ENCODE results near the gene OR6P1. TPM values are rescaled to one million over a fixed set of nuclear protein-coding genes. Genes with fewer than 3 reads are reported as not detected.

Gene OR6P1
- total RNA-seq, 1 donor from 2014 or later = not detected

GRCh38 chr1:158572226-158572625, 1.8 kb upstream of the OR6P1 start:
- Mint-ChIP-seq H3K9me3 (ENCODE audit: unreplicated experiment) (no peaks in the 10 kb centered on the region), H3K4me1 (ENCODE audit: unreplicated experiment) (no peaks in the 10 kb centered on the region), H3K27me3 (ENCODE audit: unreplicated experiment) (no peaks in the 10 kb centered on the region), H3K36me3 (ENCODE audit: low read depth, unreplicated experiment) (no peaks in the 10 kb centered on the region), H3K4me3 (ENCODE audit: unreplicated experiment) (no peak overlapping the region), H3K27ac (ENCODE audit: unreplicated experiment) (no peak overlapping the region)
- TF ChIP-seq CTCF (IDR thresholded peaks at IDR 0.05; ENCODE audit: unreplicated experiment) = no peak
- DNase-seq (ENCODE audit: low spot score) = no peak

- TF ChIP-seq CTCF (IDR thresholded peaks at IDR 0.05; ENCODE audit: unreplicated experiment) = no peak
- DNase-seq (ENCODE audit: low spot score) = no peak
- H3K9me3 Mint-ChIP-seq (ENCODE audit: unreplicated experiment) = no peaks in the 10 kb centered on the region
- no peaks in the 10 kb centered on the region for H3K27me3 Mint-ChIP-seq (ENCODE audit: unreplicated experiment)
- no peaks in the 10 kb centered on the region for H3K36me3 Mint-ChIP-seq (ENCODE audit: low read depth, unreplicated experiment)
- H3K4me1 Mint-ChIP-seq (ENCODE audit: unreplicated experiment) = peaks cover 11% of the 10 kb centered on the region
- no peak overlapping the region for H3K4me3 Mint-ChIP-seq (ENCODE audit: unreplicated experiment)
- peak overlapping the region; percentile 55 for H3K27ac Mint-ChIP-seq (ENCODE audit: unreplicated experiment)
These were observed 5.8 kb downstream of the OR6P1 start for GRCh38 chr1:158564608-158565007.

- DNase-seq (ENCODE audit: low spot score) = no peak
- Mint-ChIP-seq H3K4me3 (ENCODE audit: unreplicated experiment) (no peak overlapping the region), H3K9me3 (ENCODE audit: unreplicated experiment) (no peaks in the 10 kb centered on the region), H3K27me3 (ENCODE audit: unreplicated experiment) (no peaks in the 10 kb centered on the region), H3K36me3 (ENCODE audit: low read depth, unreplicated experiment) (no peaks in the 10 kb centered on the region), H3K27ac (ENCODE audit: unreplicated experiment) (peak overlapping the region; percentile 55), H3K4me1 (ENCODE audit: unreplicated experiment) (peaks cover 11% of the 10 kb centered on the region)
- no peak for TF ChIP-seq CTCF (IDR thresholded peaks at IDR 0.05; ENCODE audit: unreplicated experiment)
These were observed 6.5 kb downstream of the OR6P1 start for GRCh38 chr1:158563853-158564252.

- no peak for DNase-seq (ENCODE audit: low spot score)
- H3K27me3 Mint-ChIP-seq (ENCODE audit: unreplicated experiment) = no peaks in the 10 kb centered on the region
- peaks cover 10% of the 10 kb centered on the region for H3K4me1 Mint-ChIP-seq (ENCODE audit: unreplicated experiment)
- H3K9me3 Mint-ChIP-seq (ENCODE audit: unreplicated experiment) = no peaks in the 10 kb centered on the region
- TF ChIP-seq CTCF (IDR thresholded peaks at IDR 0.05; ENCODE audit: unreplicated experiment) = no peak
- H3K4me3 Mint-ChIP-seq (ENCODE audit: unreplicated experiment) = no peak overlapping the region
- H3K27ac Mint-ChIP-seq (ENCODE audit: unreplicated experiment) = no peak overlapping the region
- no peaks in the 10 kb centered on the region for H3K36me3 Mint-ChIP-seq (ENCODE audit: low read depth, unreplicated experiment)
These were observed 10.7 kb downstream of the OR6P1 start for GRCh38 chr1:158559696-158560095.

GRCh38 chr1:158554352-158554751, 16.0 kb downstream of the OR6P1 start, which contains the start of gene OR6Y1:
OR6Y1 (minus strand) TSS chr1:158554405; CDS start chr1:158548105, 6,300 bp downstream.
- H3K36me3 Mint-ChIP-seq (ENCODE audit: low read depth, unreplicated experiment) = no peaks in the 10 kb centered on the region
- H3K4me1 Mint-ChIP-seq (ENCODE audit: unreplicated experiment) = no peaks in the 10 kb centered on the region
- no peak within 1 kb of the TSS for H3K4me3 Mint-ChIP-seq (ENCODE audit: unreplicated experiment)
- no peaks in the 10 kb centered on the region for H3K9me3 Mint-ChIP-seq (ENCODE audit: unreplicated experiment)
- no peaks in the 10 kb centered on the region for H3K27me3 Mint-ChIP-seq (ENCODE audit: unreplicated experiment)
- H3K27ac Mint-ChIP-seq (ENCODE audit: unreplicated experiment) = no peak within 1 kb of the TSS
- no peak for TF ChIP-seq CTCF (IDR thresholded peaks at IDR 0.05; ENCODE audit: unreplicated experiment)
- DNase-seq (ENCODE audit: low spot score) = no peak

All from endothelial cell (in vitro differentiated cells).